NT2/D1 (cell line): Measurements from ENCODE around the gene LIN28B.

Source experiments
- SUZ12 ChIP-seq: IDR thresholded peaks from 2 replicates; pipeline ENCODE4 v1.6.1; 2011; ENCODE audit not compliant: insufficient read length, insufficient read depth; ENCODE audit errors: extremely low read depth
- YY1 ChIP-seq: IDR thresholded peaks from 2 replicates; pipeline ENCODE4 v1.6.1; 2011; ENCODE audit not compliant: insufficient read length, insufficient read depth

- TF ChIP-seq YY1, result no peak
- no peak for TF ChIP-seq SUZ12
Observed at GRCh38 chr6:105042648-105043047, 85.7 kb downstream of the LIN28B start.
